Thoracic aorta (tissue), 2 donors: ENCODE results near the gene VASP. TPM values are rescaled to one million over a fixed set of nuclear protein-coding genes. Genes with fewer than 3 reads are reported as not detected.

Experiments used
- ATAC-seq: fragments of 150-250 bp; one replicate; pipeline ENCODE4 v1.8.0; 2017; ENCODE audit warnings: low read depth; ENCODE audit not compliant: insufficient number of reproducible peaks, low FRiP score
- DNase-seq: peaks from one replicate; pipeline ENCODE4 v3.0.0-alpha.2; 2020; ENCODE audit warnings: low spot score
- H3K27ac ChIP-seq, 2 donors: fragments of 200-600 bp; sonication (generic); 1 replicate in 1 of 2; 2 replicates in 1 of 2; pipeline ENCODE4 v1.5.1; 2016; ENCODE audit warnings: mild to moderate bottlenecking in 2 of 2, moderate library complexity in 2 of 2
- H3K27me3 ChIP-seq: fragments of 200-600 bp; sonication (generic); replicated peaks from 2 replicates; pipeline ENCODE4 v1.6.0; 2016; ENCODE audit warnings: mild to moderate bottlenecking; ENCODE audit not compliant: insufficient read depth
- H3K36me3 ChIP-seq: fragments of 200-600 bp; sonication (generic); one replicate; pipeline ENCODE4 v1.5.1; 2016
- H3K4me1 ChIP-seq, 2 donors: fragments of 200-600 bp; sonication (generic); 1 replicate in 1 of 2; 2 replicates in 1 of 2; pipeline versions ENCODE4 v1.5.1 to v1.6.0; 2016; ENCODE audit warnings: low read depth in 2 of 2, mild to moderate bottlenecking in 1 of 2; ENCODE audit not compliant: control insufficient read depth in 1 of 2
- H3K4me3 ChIP-seq: fragments of 200-600 bp; sonication (generic); 2 replicates; pipeline ENCODE4 v1.5.1; 2016; ENCODE audit warnings: mild to moderate bottlenecking
- H3K9me3 ChIP-seq: fragments of 200-600 bp; sonication (generic); 2 replicates; pipeline ENCODE4 v1.5.1; 2016
- CTCF ChIP-seq: fragments of 200-600 bp; sonication (generic); IDR thresholded peaks from one replicate; pipeline ENCODE4 v1.5.1; 2019; ENCODE audit warnings: antibody characterized with exemption
- total RNA-seq, 2 donors: library from RNA; depleted of rRNA; stranded (reverse); fragments of >200 nt; gene quantifications; one replicate each; pipeline versions ENCODE4 v1.1.0 to v1.2.3, GENCODE V29; 2016

VASP gene
- total RNA-seq, 2 donors from 2014 or later, result 208 to 287 TPM

- peaks cover 18 to 28% of the 10 kb centered on the region in 2 donors for H3K4me1 ChIP-seq
- DNase-seq, result no peak
- H3K27ac ChIP-seq, result no peak within 1 kb of the TSS
- no peak for TF ChIP-seq CTCF
- no peak for ATAC-seq
- H3K27me3 ChIP-seq, result no peaks in the 10 kb centered on the region
- no peaks in the 10 kb centered on the region for H3K36me3 ChIP-seq
- H3K9me3 ChIP-seq, result no peaks in the 10 kb centered on the region
- peak within 1 kb of the TSS; percentile 79 for H3K4me3 ChIP-seq
Observed at GRCh38 chr19:45498411-45499195, 8.7 kb upstream of the VASP start, which contains the start of gene PPM1N. Gene PPM1N (plus strand): TSS chr19:45498443. CDS start chr19:45498473, 30 bp downstream.

GRCh38 chr19:45499196-45500180 lies 7.8 kb upstream of the VASP start:
- Histone ChIP-seq H3K4me3 (peak overlapping the region; percentile 52), H3K36me3 (no peaks in the 10 kb centered on the region), H3K4me1 (peaks cover 18 to 28% of the 10 kb centered on the region in 2 donors), H3K27ac (no peak overlapping the region), H3K27me3 (no peaks in the 10 kb centered on the region), H3K9me3 (no peaks in the 10 kb centered on the region)
- no peak for DNase-seq
- no peak for ATAC-seq
- TF ChIP-seq CTCF, result no peak

- Histone ChIP-seq H3K27me3 (no peaks in the 10 kb centered on the region), H3K4me3 (no peak overlapping the region), H3K9me3 (no peaks in the 10 kb centered on the region), H3K36me3 (no peaks in the 10 kb centered on the region), H3K4me1 (peaks cover 18 to 28% of the 10 kb centered on the region in 2 donors), H3K27ac (no peak overlapping the region)
- ATAC-seq (no peak), DNase-seq (no peak)
- no peak for TF ChIP-seq CTCF
Observed at GRCh38 chr19:45500918-45501729, 6.2 kb upstream of the VASP start.

- H3K27ac ChIP-seq, result no peak overlapping the region
Observed at GRCh38 chr19:45501730-45502014, 5.6 kb upstream of the VASP start.

More at GRCh38 chr19:45501730-45502014, 5.6 kb upstream of the VASP start:
- DNase-seq (no peak), ATAC-seq (no peak)
- Histone ChIP-seq H3K4me3 (no peak overlapping the region), H3K27me3 (no peaks in the 10 kb centered on the region), H3K36me3 (no peaks in the 10 kb centered on the region), H3K9me3 (no peaks in the 10 kb centered on the region), H3K4me1 (peaks cover 13 to 26% of the 10 kb centered on the region in 2 donors)
- TF ChIP-seq CTCF, result no peak
